Right lobe of liver (tissue), 4 donors: Measurements from ENCODE around the gene ANKS1B.

Experiments used
- POLR2A ChIP-seq: fragments of 450-650 bp; IDR thresholded peaks from one replicate; pipeline ENCODE4 v1.6.1; 2017; ENCODE audit warnings: antibody characterized with exemption, mild to moderate bottlenecking
- TF ChIP-seq, protein P1 (sequence below), 4 donors: fragments of 200-600 bp in 3 of 4; fragments of 450-650 bp in 1 of 4; IDR thresholded peaks; one replicate each; pipeline versions ENCODE4 v1.5.1 to v1.8.0; 2016 to 2022; ENCODE audit warnings: antibody characterized with exemption in 4 of 4, mild to moderate bottlenecking in 2 of 4
- donor health status: DM: no; HTN: no; CAD: no.
- donor health status: DM: no; HTN: no; CAD: no.
- donor health status: DM: no; HTN: yes; CAD: no.

DNA sequence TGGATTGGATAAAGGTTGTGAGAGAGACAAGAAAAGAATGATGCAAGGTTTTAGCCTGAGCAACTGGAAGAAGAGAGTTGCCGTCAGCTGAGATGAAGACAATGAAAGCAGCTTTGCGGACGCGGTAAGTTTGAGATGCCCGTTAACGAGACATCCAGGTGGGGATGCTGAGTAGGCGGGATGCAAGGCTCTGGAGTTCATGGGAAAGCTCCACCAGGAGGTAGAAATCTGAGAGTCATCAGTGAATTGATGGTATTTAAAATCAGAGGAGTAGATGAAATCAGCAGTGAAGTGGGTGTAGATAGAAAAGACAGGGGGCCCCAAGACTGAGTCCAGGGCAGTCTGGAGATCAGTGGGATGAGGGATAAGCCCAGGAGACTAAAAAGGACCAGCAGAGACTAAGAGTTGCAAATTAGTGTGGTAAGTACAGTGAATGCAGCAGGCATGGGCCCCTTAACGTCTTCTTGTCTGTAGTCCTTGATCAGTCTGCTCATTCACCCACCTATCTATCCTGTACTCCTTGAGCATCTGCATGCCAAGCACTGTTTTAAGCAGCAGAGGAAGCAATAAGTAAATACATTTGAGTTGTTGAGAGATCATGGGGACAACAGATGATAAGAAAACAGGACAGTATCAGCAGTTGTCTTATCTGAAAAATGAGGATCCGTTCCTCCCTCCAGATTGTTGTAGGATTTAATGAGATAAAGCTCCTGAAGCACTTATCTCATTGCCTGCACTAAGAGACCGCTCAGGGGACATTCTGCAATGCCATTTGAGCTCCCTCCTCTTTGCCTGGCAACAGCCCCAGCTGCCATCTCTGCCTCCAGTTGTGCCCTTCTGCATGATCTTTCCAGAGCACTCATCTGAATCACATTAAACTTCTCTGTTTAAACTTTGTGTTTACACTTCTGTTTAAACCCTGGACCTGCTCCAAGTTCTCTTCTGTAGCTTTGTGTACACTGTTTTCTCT, 1248.1 kb downstream of the ANKS1B start:
- TF ChIP-seq, protein P1, sequence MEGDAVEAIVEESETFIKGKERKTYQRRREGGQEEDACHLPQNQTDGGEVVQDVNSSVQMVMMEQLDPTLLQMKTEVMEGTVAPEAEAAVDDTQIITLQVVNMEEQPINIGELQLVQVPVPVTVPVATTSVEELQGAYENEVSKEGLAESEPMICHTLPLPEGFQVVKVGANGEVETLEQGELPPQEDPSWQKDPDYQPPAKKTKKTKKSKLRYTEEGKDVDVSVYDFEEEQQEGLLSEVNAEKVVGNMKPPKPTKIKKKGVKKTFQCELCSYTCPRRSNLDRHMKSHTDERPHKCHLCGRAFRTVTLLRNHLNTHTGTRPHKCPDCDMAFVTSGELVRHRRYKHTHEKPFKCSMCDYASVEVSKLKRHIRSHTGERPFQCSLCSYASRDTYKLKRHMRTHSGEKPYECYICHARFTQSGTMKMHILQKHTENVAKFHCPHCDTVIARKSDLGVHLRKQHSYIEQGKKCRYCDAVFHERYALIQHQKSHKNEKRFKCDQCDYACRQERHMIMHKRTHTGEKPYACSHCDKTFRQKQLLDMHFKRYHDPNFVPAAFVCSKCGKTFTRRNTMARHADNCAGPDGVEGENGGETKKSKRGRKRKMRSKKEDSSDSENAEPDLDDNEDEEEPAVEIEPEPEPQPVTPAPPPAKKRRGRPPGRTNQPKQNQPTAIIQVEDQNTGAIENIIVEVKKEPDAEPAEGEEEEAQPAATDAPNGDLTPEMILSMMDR (IDR thresholded peaks at IDR 0.05): no peak
- no peak for TF ChIP-seq POLR2A
